HCT116 (cell line): Measurements from ENCODE around the gene CHADL. TPM values are rescaled to one million over a fixed set of nuclear protein-coding genes. Genes with fewer than 3 reads are reported as not detected.

Source experiments
- ATAC-seq: fragments of 200-7000 bp; cut with Tn5 transposase; 2 replicates; pipeline ENCODE4 v1.9.1; 2020; ENCODE audit warnings: mild to moderate bottlenecking, moderate library complexity
- BruUV-seq: library from RNA; stranded (reverse); fragments of 400-500 nt; replicated peaks from 2 replicates; lab custom pipeline; 2021; lab: Mats Ljungman, UMichigan
- CTCF ChIA-PET: fragments of 300-600 bp; sonication (Branson Sonifier 250); formaldehyde crosslinking; loops from one replicate; lab custom pipeline; 2021; ENCODE audit warnings: antibody characterized with exemption; lab: Charles Lee
- POLR2A ChIA-PET: fragments of 300-600, 350-600 bp; sonication (Branson Sonifier 250); formaldehyde crosslinking; loops from one replicate; lab custom pipeline; 2021; ENCODE audit warnings: antibody characterized with exemption; lab: Charles Lee
- RAD21 ChIA-PET, 2 experiments: fragments of 300-600 bp; sonication (Branson Sonifier 250); formaldehyde crosslinking; loops; one replicate each; lab custom pipeline; 2023; ENCODE audit warnings: low total read pairs in 2 of 2; ENCODE audit not compliant: uncharacterized antibody in 2 of 2, unreplicated experiment in 2 of 2, low non-redundant PET in 1 of 2; lab: Charles Lee
- DNase-seq: peaks from one replicate; pipeline ENCODE4 v3.0.0-alpha.2; 2010; ENCODE audit warnings: low read depth, low spot score
- H2AFZ ChIP-seq: fragments of 200-600 bp; shearing (Covaris generic), sonication (generic); 2 replicates; pipeline ENCODE4 v1.6.1; 2017; ENCODE audit warnings: low read depth, mixed run types, mixed read lengths, antibody characterized with exemption, low read length; ENCODE audit not compliant: poor library complexity, severe bottlenecking
- H3K27ac ChIP-seq: 2 replicates; pipeline ENCODE4 v1.5.1; 2012; ENCODE audit warnings: low read depth, low read length
- H3K27me3 ChIP-seq: fragments of 200-600 bp; sonication (generic); 2 replicates; pipeline ENCODE4 v1.6.1; 2016; ENCODE audit warnings: mixed run types, low read length, mixed read lengths; ENCODE audit not compliant: insufficient read depth
- H3K36me3 ChIP-seq, 2 experiments: fragments of 200-500 bp in 1 of 2; fragments of 200-600 bp in 1 of 2; sonication (Bioruptor generic) in 1 of 2; sonication (generic) in 1 of 2; 2 replicates each; pipeline versions ENCODE4 v1.5.1 to v1.6.1; 2014 to 2016; ENCODE audit warnings: low read length in 2 of 2, inconsistent platforms in 1 of 2, mixed read lengths in 1 of 2, mixed run types in 1 of 2; ENCODE audit not compliant: insufficient read depth in 2 of 2, control insufficient read depth in 1 of 2
- H3K4me1 ChIP-seq, 2 experiments: fragments of 200-600 bp in 1 of 2; sonication (generic) in 1 of 2; 2 replicates each; pipeline versions ENCODE4 v1.5.1 to v1.6.1; 2012 to 2017; ENCODE audit warnings: low read length in 2 of 2, inconsistent platforms in 1 of 2, mild to moderate bottlenecking in 1 of 2, mixed read lengths in 1 of 2, mixed run types in 1 of 2, moderate library complexity in 1 of 2; ENCODE audit not compliant: insufficient read depth in 2 of 2, control insufficient read depth in 1 of 2
- H3K4me2 ChIP-seq: fragments of 200-600 bp; sonication (generic); 2 replicates; pipeline ENCODE4 v1.6.1; 2017; ENCODE audit warnings: mixed run types, low read length, mixed read lengths
- H3K4me3 ChIP-seq, 2 experiments: fragments of 200-600 bp in 1 of 2; sonication (generic) in 1 of 2; replicated peaks in 1 of 2; 2 replicates each; pipeline ENCODE4 v1.5.1; 2011 to 2016; ENCODE audit warnings: low read length in 2 of 2, control low read depth in 1 of 2, low read depth in 1 of 2, mild to moderate bottlenecking in 1 of 2, mixed read lengths in 1 of 2, mixed run types in 1 of 2
- H3K79me2 ChIP-seq: fragments of 200-600 bp; sonication (generic); 2 replicates; pipeline ENCODE4 v1.6.1; 2017; ENCODE audit warnings: mild to moderate bottlenecking, mixed run types, low read length, moderate library complexity, mixed read lengths; ENCODE audit not compliant: insufficient read depth
- H3K9ac ChIP-seq: fragments of 200-600 bp; sonication (generic); 2 replicates; pipeline ENCODE4 v1.6.1; 2016; ENCODE audit warnings: low read length, mixed read lengths
- H3K9me2 ChIP-seq: fragments of 200-600 bp; sonication (generic), shearing (Covaris generic); 2 replicates; pipeline ENCODE4 v1.6.1; 2017; ENCODE audit warnings: mixed run types, mild to moderate bottlenecking, moderate library complexity; ENCODE audit not compliant: insufficient read depth
- H3K9me3 ChIP-seq, 2 experiments: fragments of 200-500 bp in 1 of 2; fragments of 200-600 bp in 1 of 2; sonication (Bioruptor generic) in 1 of 2; sonication (generic) in 1 of 2; 2 replicates each; pipeline ENCODE4 v1.6.1; 2014 to 2017; ENCODE audit warnings: low read length in 2 of 2, mixed read lengths in 2 of 2, inconsistent platforms in 1 of 2, low read depth in 1 of 2, mild to moderate bottlenecking in 1 of 2, mixed run types in 1 of 2, moderate library complexity in 1 of 2; ENCODE audit not compliant: control insufficient read depth in 1 of 2, insufficient read depth in 1 of 2
- H4K20me1 ChIP-seq: fragments of 200-600 bp; sonication (generic), shearing (Covaris generic); 2 replicates; pipeline ENCODE4 v1.6.1; 2017; ENCODE audit warnings: mixed run types, mild to moderate bottlenecking, moderate library complexity; ENCODE audit not compliant: insufficient read depth
- CEBPB ChIP-seq: IDR thresholded peaks from 2 replicates; pipeline ENCODE4 v1.6.1; 2012; ENCODE audit warnings: low read depth
- EZH2 ChIP-seq: fragments of 200-600 bp; sonication (generic); IDR thresholded peaks from 2 replicates; pipeline ENCODE4 v1.6.1; 2017; ENCODE audit warnings: antibody characterized with exemption, mixed run types
- EZH2phosphoT487 ChIP-seq: fragments of 200-600 bp; IDR thresholded peaks from 2 replicates; pipeline ENCODE4 v1.6.1; 2018; ENCODE audit warnings: antibody characterized with exemption, borderline replicate concordance
- FOSL1 ChIP-seq: IDR thresholded peaks from 2 replicates; pipeline ENCODE4 v1.6.1; 2012; ENCODE audit warnings: low read depth
- POLR2AphosphoS5 ChIP-seq: IDR thresholded peaks from 2 replicates; pipeline ENCODE4 v1.6.1; 2011; ENCODE audit warnings: mild to moderate bottlenecking, low read depth, low read length, moderate library complexity
- YY1 ChIP-seq: IDR thresholded peaks from 2 replicates; pipeline ENCODE4 v1.6.1; 2011; ENCODE audit warnings: low read length, low read depth, moderate library complexity, mild to moderate bottlenecking; ENCODE audit not compliant: insufficient replicate concordance; ENCODE audit errors: extremely low read depth
- intact Hi-C: fragments of 100-400 bp; cut with micrococcal nuclease; formaldehyde crosslinking; loops from 2 replicates; pipeline ENCODE4 v1.10.0; 2022
- total RNA-seq: library from RNA; stranded (reverse); gene quantifications from one replicate; pipeline ENCODE4 v1.2.1, GENCODE V29; 2021; ENCODE audit not compliant: unreplicated experiment

CHADL gene
- total RNA-seq, 1 experiment from 2014 or later = 0.47 TPM

DNA sequence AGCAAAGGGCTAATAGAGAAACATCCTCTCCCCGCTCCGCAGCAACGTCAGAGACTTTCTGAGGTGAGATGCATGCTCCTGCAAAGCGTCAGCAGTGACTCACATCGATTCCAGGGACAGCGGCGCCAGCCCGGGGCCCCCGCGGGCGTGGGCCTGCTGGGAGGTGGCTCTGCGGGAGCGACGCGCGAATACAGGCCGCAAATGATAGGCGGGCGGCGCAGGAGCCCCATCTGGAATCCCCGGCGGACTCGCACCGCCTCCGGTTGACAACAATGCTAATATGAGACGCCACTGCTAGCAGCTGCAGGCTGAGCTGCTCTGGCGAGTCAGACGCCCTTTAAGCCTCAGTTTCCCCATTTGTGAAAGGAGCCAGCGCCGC is 44.7 kb upstream of the CHADL start (continued):
- no peak for TF ChIP-seq EZH2

DNA sequence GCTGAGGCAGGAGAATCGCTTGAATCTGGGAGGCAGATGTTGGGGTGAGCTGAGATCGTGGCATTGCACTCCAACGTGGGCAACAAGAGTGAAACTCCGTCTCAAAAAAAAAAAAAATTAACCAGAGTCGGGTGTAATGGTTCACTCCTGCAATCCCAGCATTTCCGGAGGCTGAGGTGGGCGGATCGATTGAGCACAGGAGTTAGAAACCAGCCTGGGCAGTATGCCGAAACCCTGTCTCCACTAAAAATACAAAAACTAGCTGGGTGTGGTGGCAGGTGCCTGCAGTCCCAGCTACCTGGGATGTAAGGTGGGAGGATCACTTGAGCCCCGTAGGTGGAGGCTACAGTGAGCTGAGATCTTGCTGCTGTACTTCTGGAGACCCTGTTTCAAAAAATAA is 43.7 kb upstream of the CHADL start:
- no peaks in the 10 kb centered on the region for H3K27me3 ChIP-seq
- no peak for DNase-seq
- RAD21 ChIA-PET = no interaction called here
- H3K9me3 ChIP-seq = no peaks in the 10 kb centered on the region
- peaks cover 22 to 44% of the 10 kb centered on the region in 2 experiments for H3K36me3 ChIP-seq
- peak overlapping the region; percentile 89 to 92 for H3K4me3 ChIP-seq
- CTCF ChIA-PET = no interaction called here
- H3K9ac ChIP-seq = peak overlapping the region; percentile 96
- peak overlapping the region; percentile 79 for H3K4me2 ChIP-seq
- no peak for ATAC-seq
- no TSS peak for BruUV-seq
- H3K4me1 ChIP-seq = peaks cover 28 to 43% of the 10 kb centered on the region in 2 experiments
- peaks cover 64% of the 10 kb centered on the region for H3K79me2 ChIP-seq
- POLR2A ChIA-PET = no interaction called here
- H3K27ac ChIP-seq = peak overlapping the region; percentile 92
- H4K20me1 ChIP-seq = no peaks in the 10 kb centered on the region
- no peak overlapping the region for H2AFZ ChIP-seq
- no peaks in the 10 kb centered on the region for H3K9me2 ChIP-seq
- intact Hi-C loops = no loop called here
- no peak for TF ChIP-seq EZH2phosphoT487

- Histone ChIP-seq H3K79me2 (peaks cover 89% of the 10 kb centered on the region), H3K9ac (no peak overlapping the region), H3K4me2 (no peak overlapping the region), H3K27ac (peak overlapping the region; percentile 40; the same call in 1 of the 2 replicates), H3K27me3 (no peaks in the 10 kb centered on the region), H3K9me2 (no peaks in the 10 kb centered on the region), H4K20me1 (no peaks in the 10 kb centered on the region), H3K4me1 (peaks cover 7 to 14% of the 10 kb centered on the region in 2 experiments; a peak in 3 of 4 replicates), H3K9me3 (no peaks in the 10 kb centered on the region), H3K4me3 (no peak overlapping the region), H3K36me3 (peaks cover 39 to 61% of the 10 kb centered on the region in 2 experiments), H2AFZ (no peak overlapping the region)
- intact Hi-C loops = no loop called here
- ChIA-PET CTCF (no interaction called here), POLR2A (no interaction called here), RAD21 (no interaction called here)
- BruUV-seq = no TSS peak
- ATAC-seq (no peak), DNase-seq (no peak)
- TF ChIP-seq YY1 (no peak), CEBPB (no peak), POLR2AphosphoS5 (no peak), FOSL1 (no peak), EZH2 (no peak)
These were observed 40.1 kb upstream of the CHADL start for GRCh38 chr22:41280854-41281253.
